Erythroblast (primary cell): ENCODE results near the gene UBR3.

Experiments
- GATA1 ChIP-seq: IDR thresholded peaks from 2 replicates; pipeline ENCODE4 v1.6.1; 2011; ENCODE audit warnings: low read depth, mild to moderate bottlenecking, control low read depth, low read length, moderate library complexity
- POLR2A ChIP-seq: IDR thresholded peaks from 2 replicates; pipeline ENCODE4 v1.6.1; 2011; ENCODE audit warnings: mild to moderate bottlenecking, low read length

DNA sequence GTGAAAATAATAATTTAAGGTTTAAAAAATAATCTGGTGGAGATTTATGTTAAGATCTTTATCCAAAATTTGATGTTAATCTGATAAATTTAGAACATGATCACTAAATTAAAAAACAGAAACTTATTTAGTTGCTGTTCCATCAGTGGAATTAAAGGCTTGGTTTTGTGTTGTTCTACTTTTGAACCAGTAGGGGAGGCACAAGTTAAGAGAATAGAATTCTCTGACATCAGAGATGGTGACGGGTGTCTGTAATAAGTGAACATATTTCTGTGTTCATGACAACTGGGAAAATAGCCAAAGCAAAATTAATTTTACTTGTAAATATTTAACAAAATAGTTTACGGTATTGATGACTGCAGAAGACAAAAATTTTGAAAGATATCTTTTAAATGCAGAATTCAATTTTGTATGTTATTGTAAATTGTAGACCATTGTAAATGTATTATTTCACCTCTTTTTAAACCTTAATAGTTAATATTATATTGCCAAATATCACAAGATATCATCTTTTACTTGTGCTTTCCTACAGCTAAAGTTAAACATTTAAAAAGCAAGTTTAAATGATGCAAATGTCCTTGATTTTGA lies 106.0 kb downstream of the UBR3 start:
- TF ChIP-seq POLR2A (no peak), GATA1 (no peak)
